Activated B cell treated with CpG ODN at 0.5 μM for 24 hours (primary cell): ENCODE measurements around the gene SERPINB2. TPM values are rescaled to one million over a fixed set of nuclear protein-coding genes. Genes with fewer than 3 reads are reported as not detected.

Experiments
- ATAC-seq: fragments of 200-7000 bp; cut with Tn5 transposase; one replicate; pipeline ENCODE4 v1.10.0; 2021; ENCODE audit warnings: low read depth, mild to moderate bottlenecking, moderate library complexity
- CTCF ChIA-PET: fragments of 350-600 bp; sonication (Branson Sonifier 250); formaldehyde crosslinking; loops from one replicate; lab custom pipeline; 2021; ENCODE audit warnings: antibody characterized with exemption; lab: Charles Lee
- POLR2A ChIA-PET: fragments of 350-600 bp; sonication (Branson Sonifier 250); formaldehyde crosslinking; loops from one replicate; lab custom pipeline; 2021; ENCODE audit warnings: antibody characterized with exemption; lab: Charles Lee
- DNase-seq: peaks from one replicate; pipeline ENCODE4 v3.0.0; 2022
- H3K27ac Mint-ChIP-seq: one replicate; pipeline ENCODE4 v1.8.0; 2020; ENCODE audit warnings: mixed read lengths
- H3K27me3 Mint-ChIP-seq: one replicate; pipeline ENCODE4 v1.8.0; 2021; ENCODE audit warnings: mixed read lengths
- H3K36me3 Mint-ChIP-seq: one replicate; pipeline ENCODE4 v1.8.0; 2021; ENCODE audit warnings: low read depth, mixed read lengths
- H3K4me1 Mint-ChIP-seq: one replicate; pipeline ENCODE4 v1.8.0; 2021; ENCODE audit warnings: mixed read lengths
- H3K4me3 Mint-ChIP-seq: one replicate; pipeline ENCODE4 v1.8.0; 2020; ENCODE audit warnings: mild to moderate bottlenecking, mixed read lengths
- H3K9me3 Mint-ChIP-seq: one replicate; pipeline ENCODE4 v1.8.0; 2020; ENCODE audit warnings: mixed read lengths
- intact Hi-C: fragments of 100-400 bp; cut with micrococcal nuclease; formaldehyde crosslinking; loops from one replicate; pipeline ENCODE4 v1.15.1; 2024
- total RNA-seq: library from RNA; stranded (reverse); gene quantifications from 2 replicates; pipeline ENCODE4 v1.2.3, GENCODE V29; 2022
- TF ChIP-seq, protein P1 (sequence below): fragments of 200-600 bp; IDR thresholded peaks from one replicate; pipeline ENCODE4 v1.8.0; 2022; ENCODE audit warnings: antibody characterized with exemption, mild to moderate bottlenecking

The SERPINB2 gene
- total RNA-seq, 1 donor from 2014 or later = 0.33 TPM

DNA sequence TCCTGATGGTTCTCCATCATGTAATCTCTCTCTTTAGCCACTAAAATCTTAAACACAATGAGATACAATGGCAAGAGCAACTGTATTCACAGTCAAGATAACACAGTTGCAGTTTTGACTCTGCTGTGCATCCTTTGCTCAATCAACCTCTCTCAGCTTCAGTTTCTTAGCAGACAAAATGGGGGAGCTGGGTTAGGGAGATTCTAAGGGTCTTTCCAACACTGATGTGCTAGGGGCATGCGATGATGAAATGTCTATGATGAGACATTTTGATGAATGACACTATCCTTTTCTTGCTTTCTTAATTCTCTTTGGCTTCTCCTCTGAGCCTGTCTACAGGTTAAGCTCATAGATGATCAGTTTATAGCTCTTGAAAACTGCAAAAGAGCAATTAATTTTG, 21.4 kb downstream of the SERPINB2 start:
- peaks cover 8% of the 10 kb centered on the region for H3K4me1 Mint-ChIP-seq
- intact Hi-C loops = no loop called here
- DNase-seq (no peak), ATAC-seq (no peak)
- TF ChIP-seq, protein P1, sequence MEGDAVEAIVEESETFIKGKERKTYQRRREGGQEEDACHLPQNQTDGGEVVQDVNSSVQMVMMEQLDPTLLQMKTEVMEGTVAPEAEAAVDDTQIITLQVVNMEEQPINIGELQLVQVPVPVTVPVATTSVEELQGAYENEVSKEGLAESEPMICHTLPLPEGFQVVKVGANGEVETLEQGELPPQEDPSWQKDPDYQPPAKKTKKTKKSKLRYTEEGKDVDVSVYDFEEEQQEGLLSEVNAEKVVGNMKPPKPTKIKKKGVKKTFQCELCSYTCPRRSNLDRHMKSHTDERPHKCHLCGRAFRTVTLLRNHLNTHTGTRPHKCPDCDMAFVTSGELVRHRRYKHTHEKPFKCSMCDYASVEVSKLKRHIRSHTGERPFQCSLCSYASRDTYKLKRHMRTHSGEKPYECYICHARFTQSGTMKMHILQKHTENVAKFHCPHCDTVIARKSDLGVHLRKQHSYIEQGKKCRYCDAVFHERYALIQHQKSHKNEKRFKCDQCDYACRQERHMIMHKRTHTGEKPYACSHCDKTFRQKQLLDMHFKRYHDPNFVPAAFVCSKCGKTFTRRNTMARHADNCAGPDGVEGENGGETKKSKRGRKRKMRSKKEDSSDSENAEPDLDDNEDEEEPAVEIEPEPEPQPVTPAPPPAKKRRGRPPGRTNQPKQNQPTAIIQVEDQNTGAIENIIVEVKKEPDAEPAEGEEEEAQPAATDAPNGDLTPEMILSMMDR = no peak
- no peak overlapping the region for H3K4me3 Mint-ChIP-seq
- H3K27me3 Mint-ChIP-seq = peaks cover 5% of the 10 kb centered on the region
- POLR2A ChIA-PET = no interaction called here
- H3K36me3 Mint-ChIP-seq = no peaks in the 10 kb centered on the region
- H3K27ac Mint-ChIP-seq = no peak overlapping the region
- H3K9me3 Mint-ChIP-seq = no peaks in the 10 kb centered on the region
- CTCF ChIA-PET = no interaction called here

DNA sequence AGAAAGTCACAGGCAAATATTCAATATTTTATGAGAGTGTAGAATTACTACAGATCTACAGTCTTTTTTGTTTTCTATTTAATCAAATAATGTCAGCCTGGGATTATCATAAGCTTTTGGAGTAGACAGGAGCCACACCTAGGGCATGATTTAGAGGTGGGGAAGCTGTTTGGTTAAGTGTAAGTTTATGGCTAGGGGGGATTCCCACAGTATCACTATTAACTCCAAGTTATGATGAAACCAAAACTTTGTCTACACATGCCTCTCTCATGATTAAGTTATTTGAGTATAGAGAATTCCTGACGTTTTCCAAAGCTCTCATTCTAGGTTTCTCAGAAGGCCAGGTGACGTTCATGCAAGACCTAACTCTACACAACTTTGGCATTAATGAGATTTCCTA, 22.4 kb downstream of the SERPINB2 start:
- TF ChIP-seq, protein P1 = no peak
- POLR2A ChIA-PET = no interaction called here
- H3K36me3 Mint-ChIP-seq = no peaks in the 10 kb centered on the region
- peaks cover 10% of the 10 kb centered on the region for H3K27me3 Mint-ChIP-seq
- H3K4me1 Mint-ChIP-seq = peaks cover 8% of the 10 kb centered on the region
- intact Hi-C loops = no loop called here
- no peak for ATAC-seq
- CTCF ChIA-PET = no interaction called here
- no peaks in the 10 kb centered on the region for H3K9me3 Mint-ChIP-seq
- H3K27ac Mint-ChIP-seq = no peak overlapping the region
- no peak for DNase-seq
- H3K4me3 Mint-ChIP-seq = no peak overlapping the region

DNA sequence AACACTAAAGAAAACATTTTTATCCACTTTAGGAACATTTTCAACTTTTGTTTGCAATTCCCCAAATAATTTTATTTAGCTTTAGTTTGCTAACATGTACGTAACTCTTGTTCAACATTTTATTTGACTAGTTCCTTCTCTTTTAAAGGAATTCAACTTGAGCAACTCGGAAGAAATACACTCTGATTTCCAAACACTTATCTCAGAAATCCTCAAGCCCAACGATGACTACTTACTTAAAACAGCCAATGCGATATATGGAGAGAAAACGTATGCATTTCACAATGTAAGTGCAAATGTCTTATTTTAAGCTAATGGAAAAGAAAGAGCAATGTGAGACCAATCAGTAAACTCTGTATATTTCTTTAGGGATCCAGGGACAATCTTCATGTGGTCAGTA, 30.3 kb downstream of the SERPINB2 start:
- no peaks in the 10 kb centered on the region for H3K4me1 Mint-ChIP-seq
- no peak overlapping the region for H3K27ac Mint-ChIP-seq
- DNase-seq (no peak), ATAC-seq (no peak)
- H3K36me3 Mint-ChIP-seq = no peaks in the 10 kb centered on the region
- CTCF ChIA-PET = no interaction called here
- POLR2A ChIA-PET = no interaction called here
- intact Hi-C loops = no loop called here
- peaks cover 25% of the 10 kb centered on the region for H3K27me3 Mint-ChIP-seq
- no peaks in the 10 kb centered on the region for H3K9me3 Mint-ChIP-seq
- TF ChIP-seq, protein P1 = no peak
- H3K4me3 Mint-ChIP-seq = no peak overlapping the region

DNA sequence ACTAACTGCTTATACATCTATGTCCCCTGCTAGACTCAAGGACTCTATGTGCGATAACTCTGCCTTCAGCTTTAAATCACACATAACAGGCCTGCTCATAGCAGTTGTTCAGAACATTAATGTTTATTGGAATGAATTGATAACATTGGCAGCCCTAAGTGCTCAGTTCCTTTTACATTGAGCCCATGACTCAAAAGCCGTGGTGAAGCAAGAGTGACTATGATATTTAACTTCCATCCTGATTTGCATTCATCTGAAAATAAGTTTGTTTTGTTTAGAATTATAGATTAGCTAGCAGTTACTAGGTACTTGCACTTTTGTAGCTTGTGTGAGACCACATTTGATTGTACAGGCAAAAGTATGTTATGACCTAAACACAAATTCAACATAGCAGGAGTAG, 34.5 kb downstream of the SERPINB2 start:
- intact Hi-C loops = no loop called here
- Mint-ChIP-seq H3K4me3 (no peak overlapping the region), H3K27me3 (peaks cover 27% of the 10 kb centered on the region), H3K36me3 (no peaks in the 10 kb centered on the region), H3K9me3 (no peaks in the 10 kb centered on the region), H3K4me1 (no peaks in the 10 kb centered on the region), H3K27ac (no peak overlapping the region)
- ChIA-PET POLR2A (no interaction called here), CTCF (interaction anchor here (1.4 kb wide), 1 partner anchor 14 kb away, joined by 4 read pairs; no protein-coding TSS in a partner anchor)
- DNase-seq (no peak), ATAC-seq (no peak)
- TF ChIP-seq, protein P1 = no peak

DNA sequence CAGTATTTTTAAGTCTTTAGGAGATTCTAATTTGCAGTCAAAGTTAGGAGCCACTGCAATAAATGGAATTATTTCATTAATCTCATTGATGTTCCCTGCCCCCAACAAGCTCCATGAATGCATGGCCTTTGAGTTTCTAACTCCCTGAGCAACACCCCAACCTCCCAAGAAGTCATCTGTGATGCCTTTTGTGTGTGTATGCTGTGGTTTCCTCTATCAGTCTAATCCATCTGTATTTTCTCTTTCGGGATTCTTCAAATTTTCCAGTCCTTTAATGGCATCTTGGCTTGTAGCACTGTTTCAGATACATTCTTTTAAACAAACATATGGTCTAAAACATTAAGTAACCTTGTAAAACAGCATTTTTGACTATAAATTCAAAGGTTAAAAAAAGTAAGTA, 37.0 kb downstream of the SERPINB2 start:
- intact Hi-C loops = no loop called here
- CTCF ChIA-PET = no interaction called here
- Mint-ChIP-seq H3K4me3 (no peak overlapping the region), H3K36me3 (no peaks in the 10 kb centered on the region), H3K27ac (no peak overlapping the region), H3K4me1 (no peaks in the 10 kb centered on the region), H3K9me3 (no peaks in the 10 kb centered on the region), H3K27me3 (peaks cover 21% of the 10 kb centered on the region)
- POLR2A ChIA-PET = no interaction called here
- ATAC-seq (no peak), DNase-seq (no peak)
- TF ChIP-seq, protein P1 = no peak
